Adrenal gland (tissue), 12 donors: ENCODE results near the gene GRK6. TPM values are rescaled to one million over a fixed set of nuclear protein-coding genes. Genes with fewer than 3 reads are reported as not detected.

Source experiments
- DNase-seq, 7 donors: peaks; one replicate each; pipeline ENCODE4 v3.0.0-alpha.2; 2019 to 2020
- H3K27ac ChIP-seq, 5 donors: fragments of 200-600 bp; sonication (generic) in 4 of 5; 1 replicate in 3 of 5; 2 replicates in 2 of 5; pipeline versions ENCODE4 v1.5.1 to v1.8.0; 2016 to 2020; ENCODE audit warnings: mild to moderate bottlenecking in 1 of 5
- H3K27me3 ChIP-seq: fragments of 200-600 bp; 2 replicates; pipeline ENCODE4 v1.8.0; 2021
- H3K36me3 ChIP-seq, 2 donors: fragments of 200-600 bp; replicated peaks in 1 of 2; 1 replicate in 1 of 2; 2 replicates in 1 of 2; pipeline versions ENCODE4 v1.5.1 to v1.8.0; 2018 to 2022
- H3K4me1 ChIP-seq, 2 donors: fragments of 200-600 bp; replicated peaks in 1 of 2; 1 replicate in 1 of 2; 2 replicates in 1 of 2; pipeline versions ENCODE4 v1.5.1 to v1.8.0; 2018 to 2021
- H3K4me3 ChIP-seq, 4 donors: fragments of 200-600 bp; sonication (generic) in 3 of 4; one replicate each; pipeline ENCODE4 v1.5.1; 2016 to 2018
- H3K9me3 ChIP-seq, 3 donors: fragments of 200-600 bp; sonication (generic) in 1 of 3; replicated peaks in 1 of 3; 1 replicate in 2 of 3; 2 replicates in 1 of 3; pipeline versions ENCODE4 v1.5.1 to v1.8.0; 2016 to 2021
- CTCF ChIP-seq, 6 experiments: fragments of 450-650 bp in 4 of 6; fragments of 200-600 bp in 2 of 6; sonication (generic) in 1 of 6; IDR thresholded peaks; 1 replicate in 5 of 6; 2 replicates in 1 of 6; pipeline versions ENCODE4 v1.5.1 to v1.8.0; 2016 to 2021; ENCODE audit warnings: antibody characterized with exemption in 6 of 6, mild to moderate bottlenecking in 2 of 6, moderate library complexity in 1 of 6
- POLR2A ChIP-seq, 2 donors: fragments of 450-650 bp; IDR thresholded peaks; one replicate each; pipeline ENCODE4 v1.6.1; 2017; ENCODE audit warnings: antibody characterized with exemption in 2 of 2, mild to moderate bottlenecking in 2 of 2, moderate library complexity in 1 of 2
- WGBS, 4 donors: extraction: QIAGEN DNeasy Blood & Tissue Kit in 2 of 4; methylation state at CpG; one replicate each; pipeline versions ENCODE4 v1.1.5 to v1.1.7; 2013 to 2017; 5-methylcytosine and 5-hydroxymethylcytosine counted together
- intact Hi-C, 2 donors: fragments of 100-400 bp; cut with DNase I; formaldehyde crosslinking; loops; one replicate each; pipeline versions ENCODE4 v1.14.1 to v1.15.0; 2022 to 2023
- polyA plus RNA-seq, 3 donors: library from polyadenylated mRNA; stranded (reverse); fragments of 200-250 nt in 2 of 3; fragments of 350-450 nt in 1 of 3; fragmentation: Illumina TruSeq in 1 of 3; extraction: RNeasy Lipid Tissue Mini Kit (QIAGEN cat#74804) in 1 of 3; gene quantifications; one replicate each; pipeline ENCODE4 v1.2.3, GENCODE V29; 2013 to 2014
- total RNA-seq, 9 donors: library from RNA; depleted of rRNA in 4 of 9; stranded (reverse); fragments of >200 nt in 4 of 9; fragments of 120-200 nt in 1 of 9; fragmentation: NEBNext Ultra II Directional in 1 of 9; extraction: Animal tissue kit (Norgen Biotek cat#: 25700) in 1 of 9; gene quantifications; one replicate each; pipeline versions ENCODE4 v1.1.0 to v1.2.4, GENCODE V29; 2013 to 2023
- donor health status: healthy with polysubstance abuse.
- donor health status: Bipolar disorder and iron deficiency.
- donor health status: DM: yes; HTN: yes; CAD: no.
- donor health status: DM: no; HTN: no; CAD: no.
- donor health status: DM: no; HTN: no; CAD: no.
- donor health status: DM: yes; HTN: yes; CAD: no.

Gene GRK6
- total and polyA plus RNA-seq, 12 donors = 3.5 to 31.9 (median 21.7) TPM

DNA sequence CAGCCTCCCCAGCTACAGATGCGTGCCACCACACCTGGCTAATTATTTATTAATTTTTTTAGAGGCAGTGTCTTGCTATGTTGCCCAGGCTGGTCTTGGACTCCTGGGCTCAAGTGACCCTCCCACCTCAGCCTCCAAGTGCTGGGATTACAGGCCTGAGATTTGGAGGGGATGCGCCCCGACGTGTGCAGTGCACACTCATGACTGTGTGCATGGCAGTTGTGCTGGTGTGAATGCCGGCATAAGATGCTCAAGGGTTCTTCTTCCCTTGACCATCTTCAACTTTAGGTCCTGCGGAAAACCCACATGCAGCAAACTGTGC, 45.7 kb upstream of the GRK6 start:
- WGBS, 4 donors = 77 to 89% (median 87%) methylated on average over 6 of the region's 6 CpGs
- Histone ChIP-seq H3K4me3 (no peak overlapping the region), H3K27ac (no peak overlapping the region), H3K36me3 (no peaks in the 10 kb centered on the region), H3K27me3 (peaks cover 10% of the 10 kb centered on the region), H3K4me1 (no peaks in the 10 kb centered on the region), H3K9me3 (no peaks in the 10 kb centered on the region)
- DNase-seq = no peak
- intact Hi-C loops = loop anchor here in 1 of 2 donors (10.0 kb wide), 1 partner anchor 66 kb away; the partner anchor contains the start of gene MXD3
- TF ChIP-seq CTCF (IDR thresholded peaks at IDR 0.05) (no peak), POLR2A (IDR thresholded peaks at IDR 0.05) (no peak)

DNA sequence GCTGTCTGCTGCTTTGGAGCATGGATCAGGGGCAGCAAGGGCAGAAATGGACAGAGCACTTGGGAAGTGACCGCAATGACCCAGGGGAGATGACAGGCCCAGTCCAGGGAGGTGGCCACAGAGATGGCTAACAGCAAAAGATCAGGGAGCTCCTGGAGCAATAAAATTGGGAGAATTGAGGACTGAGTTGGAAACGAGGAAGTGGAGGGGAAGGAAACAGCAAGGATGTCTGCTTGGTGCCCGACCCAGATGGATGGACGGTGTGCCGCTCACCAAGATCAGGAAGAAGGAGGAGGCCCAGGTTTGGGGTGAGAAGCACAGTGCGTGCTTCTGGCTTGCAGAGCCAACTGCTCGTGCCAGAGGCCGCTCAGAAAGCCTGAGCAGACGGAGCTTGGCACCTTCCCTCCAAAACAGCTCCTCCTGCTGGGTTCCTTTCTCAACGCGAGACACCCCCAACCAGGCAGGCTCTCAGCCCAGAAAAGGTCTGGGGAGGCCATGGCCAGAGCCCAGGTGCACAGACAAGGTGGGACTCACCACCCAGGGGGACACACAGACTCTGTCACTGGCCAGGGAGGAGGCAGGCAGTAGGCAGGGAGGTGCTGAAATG, 44.0 kb upstream of the GRK6 start:
- H3K36me3 ChIP-seq = no peaks in the 10 kb centered on the region
- H3K27me3 ChIP-seq = peaks cover 12% of the 10 kb centered on the region
- no peak overlapping the region for H3K27ac ChIP-seq
- DNase-seq = peak in 2 of 7 donors; percentile 32 to 51
- TF ChIP-seq POLR2A (IDR thresholded peaks at IDR 0.05) (no peak), CTCF (IDR thresholded peaks at IDR 0.05) (peak in 2 of 6 experiments; percentile 7 to 32)
- intact Hi-C loops = loop anchor here in 1 of 2 donors (10.0 kb wide), 1 partner anchor 68 kb away; the partner anchor contains the start of gene MXD3
- 33 to 45% (median 39%) methylated on average over 8 to 11 of the region's 11 CpGs for WGBS, 4 donors
- H3K4me1 ChIP-seq = no peaks in the 10 kb centered on the region
- no peaks in the 10 kb centered on the region for H3K9me3 ChIP-seq
- no peak overlapping the region for H3K4me3 ChIP-seq

GRCh38 chr5:177383181-177383580, 43.3 kb upstream of the GRK6 start:
- H3K27me3 ChIP-seq = peaks cover 12% of the 10 kb centered on the region
- H3K4me1 ChIP-seq = no peaks in the 10 kb centered on the region
- H3K4me3 ChIP-seq = no peak overlapping the region
- no peak overlapping the region for H3K27ac ChIP-seq
- WGBS, 4 donors = 79 to 84% (median 81%) methylated on average over 8 to 9 of the region's 9 CpGs
- DNase-seq = no peak
- no peaks in the 10 kb centered on the region for H3K9me3 ChIP-seq
- H3K36me3 ChIP-seq = no peaks in the 10 kb centered on the region
- intact Hi-C loops = loop anchor here in 1 of 2 donors (10.0 kb wide), 1 partner anchor 68 kb away; the partner anchor contains the start of gene MXD3
- TF ChIP-seq POLR2A (IDR thresholded peaks at IDR 0.05) (no peak), CTCF (IDR thresholded peaks at IDR 0.05) (no peak)

DNA sequence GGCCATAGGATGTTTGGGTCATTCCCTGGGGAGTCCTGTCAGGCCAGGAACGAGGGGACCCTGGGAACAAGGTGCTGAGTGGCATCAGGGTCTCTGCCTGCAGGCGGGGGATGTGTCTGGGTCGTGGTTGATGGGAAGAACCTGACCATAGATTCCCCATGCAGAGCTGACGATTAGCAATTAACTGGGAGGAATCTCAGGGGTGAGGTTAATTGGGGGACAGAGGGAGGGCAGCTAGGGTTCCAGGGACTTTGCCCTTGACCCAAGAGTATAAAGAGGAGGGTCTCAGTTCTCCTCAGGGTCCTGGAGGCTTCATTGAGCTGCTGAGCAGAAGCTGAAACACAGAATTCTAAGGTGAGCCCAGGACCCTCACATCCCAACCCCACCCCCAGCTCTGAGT, 42.3 kb upstream of the GRK6 start, which contains the start of gene SLC34A1:
Gene SLC34A1, plus strand, starts transcription at position 301 of the 400 bp plus-strand sequence. CDS start 1,308 bp downstream, outside the sequence.
- no peak for TF ChIP-seq POLR2A (IDR thresholded peaks at IDR 0.05)
- TF ChIP-seq CTCF (IDR thresholded peaks at IDR 0.05) = no peak
- peaks cover 12% of the 10 kb centered on the region for H3K27me3 ChIP-seq
- no peak within 1 kb of the TSS for H3K4me3 ChIP-seq
- no peak within 1 kb of the TSS for H3K27ac ChIP-seq
- no peaks in the 10 kb centered on the region for H3K36me3 ChIP-seq
- no peaks in the 10 kb centered on the region for H3K9me3 ChIP-seq
- no peak for DNase-seq
- 42 to 73% (median 63%) methylated on average over 4 of the region's 4 CpGs for WGBS, 4 donors
- intact Hi-C loops = loop anchor here in 1 of 2 donors (10.0 kb wide), 1 partner anchor 69 kb away; the partner anchor contains the start of gene MXD3
- no peaks in the 10 kb centered on the region for H3K4me1 ChIP-seq
